Hematopoietic multipotent progenitor cell treated with erythropoietin and hydrocortisone succinate and interleukin-3 and kit ligand, for 17 days (in vitro differentiated cells): Measurements from ENCODE around the gene NLRX1.
"Not testable (repeated sequence)": the region's sequence is repeated elsewhere in the genome, so short reads cannot be mapped to it uniquely, and the experiment has no call there.

Source experiments
- DNase-seq: peaks from one replicate; pipeline ENCODE4 v3.0.0-alpha.2; 2015; ENCODE audit warnings: low spot score

NLRX1 gene

GRCh38 chr11:119168471-119169281, at the start of gene NLRX1:
Gene NLRX1, plus strand, starts transcription at chr11:119168725. Its CDS starts 2,679 bp downstream, at chr11:119171404.
- peak; percentile 77 for DNase-seq

GRCh38 chr11:119118946-119119345, 49.6 kb upstream of the NLRX1 start:
- DNase-seq: no peak

- DNase-seq: no peak
These were observed 47.9 kb upstream of the NLRX1 start for GRCh38 chr11:119120639-119121007.

- DNase-seq: peak; percentile 99
These were observed 47.3 kb upstream of the NLRX1 start, which contains the start of gene HINFP for GRCh38 chr11:119121008-119121810. Gene HINFP, plus strand, starts transcription at chr11:119121580. Its CDS starts 5,365 bp downstream, at chr11:119126945.

- no peak for DNase-seq
These were observed 46.8 kb upstream of the NLRX1 start for GRCh38 chr11:119121811-119122124.

GRCh38 chr11:119125821-119126220, 42.7 kb upstream of the NLRX1 start:
- no peak for DNase-seq

GRCh38 chr11:119126675-119127268, 41.8 kb upstream of the NLRX1 start:
- no peak for DNase-seq

DNA sequence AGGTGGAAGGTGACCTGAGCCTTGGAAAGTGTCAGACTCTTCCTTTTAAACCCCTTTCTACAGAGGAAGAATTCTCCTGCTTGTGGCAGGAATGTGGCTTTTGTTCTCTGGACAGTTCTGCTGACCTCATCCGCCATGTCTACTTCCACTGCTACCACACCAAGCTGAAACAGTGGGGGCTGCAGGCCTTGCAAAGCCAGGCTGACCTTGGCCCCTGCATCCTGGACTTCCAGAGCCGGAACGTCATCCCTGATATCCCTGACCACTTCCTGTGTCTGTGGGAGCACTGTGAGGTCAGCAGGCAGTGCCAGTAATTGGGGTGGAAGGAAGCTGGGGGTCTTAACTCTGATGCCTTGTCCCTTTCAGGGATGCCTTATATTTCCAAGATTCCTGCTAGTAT, 37.9 kb upstream of the NLRX1 start:
- no peak for DNase-seq

DNA sequence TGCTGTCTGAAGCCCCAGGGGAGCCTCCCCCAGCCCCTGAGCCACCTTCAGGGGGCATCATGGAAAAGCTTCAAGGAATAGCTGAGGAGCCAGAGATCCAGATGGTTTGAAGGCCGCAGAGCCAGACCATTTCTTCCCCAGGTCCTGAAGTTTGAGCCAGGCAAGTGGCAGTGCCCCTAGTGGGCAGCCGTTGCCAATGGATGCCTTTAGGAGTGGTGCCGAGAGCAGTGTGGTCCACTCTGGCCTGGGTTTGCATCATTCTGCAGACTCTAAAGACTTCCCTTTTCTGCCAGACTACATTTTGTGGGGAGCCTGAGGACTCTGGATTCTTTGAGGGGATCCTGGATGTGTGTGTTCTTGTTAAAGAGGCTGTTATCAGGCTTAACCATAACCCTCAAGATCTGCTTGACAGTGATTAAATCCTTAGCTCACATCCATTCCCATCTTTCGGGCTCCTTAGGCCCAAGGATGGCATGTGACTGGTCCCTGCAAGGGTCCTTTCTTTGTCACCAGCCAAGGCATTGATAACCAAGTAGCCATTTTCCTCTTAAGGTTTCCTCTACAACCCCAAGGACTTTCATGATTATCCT, 34.0 kb upstream of the NLRX1 start:
- peak; percentile 30 for DNase-seq

DNA sequence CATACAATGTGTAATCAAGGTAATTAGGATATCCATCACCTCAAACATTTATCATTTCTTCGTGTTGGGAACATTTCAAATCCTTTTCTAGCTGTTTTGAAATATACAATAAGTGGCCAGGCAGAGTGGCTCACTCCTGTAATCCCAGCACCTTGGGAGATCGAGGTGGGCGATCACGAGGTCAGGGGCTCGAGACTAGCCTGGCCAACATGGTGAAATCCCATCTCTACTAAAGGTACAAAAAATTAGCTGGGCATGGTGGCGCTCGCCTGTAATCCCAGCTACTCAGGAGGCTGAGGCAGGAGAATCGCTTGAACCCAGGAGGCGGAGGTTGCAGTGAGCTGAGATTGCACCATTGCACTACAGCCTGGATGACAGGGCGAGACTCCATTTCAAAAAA, 29.2 kb upstream of the NLRX1 start:
- DNase-seq: not testable (repeated sequence)

DNA sequence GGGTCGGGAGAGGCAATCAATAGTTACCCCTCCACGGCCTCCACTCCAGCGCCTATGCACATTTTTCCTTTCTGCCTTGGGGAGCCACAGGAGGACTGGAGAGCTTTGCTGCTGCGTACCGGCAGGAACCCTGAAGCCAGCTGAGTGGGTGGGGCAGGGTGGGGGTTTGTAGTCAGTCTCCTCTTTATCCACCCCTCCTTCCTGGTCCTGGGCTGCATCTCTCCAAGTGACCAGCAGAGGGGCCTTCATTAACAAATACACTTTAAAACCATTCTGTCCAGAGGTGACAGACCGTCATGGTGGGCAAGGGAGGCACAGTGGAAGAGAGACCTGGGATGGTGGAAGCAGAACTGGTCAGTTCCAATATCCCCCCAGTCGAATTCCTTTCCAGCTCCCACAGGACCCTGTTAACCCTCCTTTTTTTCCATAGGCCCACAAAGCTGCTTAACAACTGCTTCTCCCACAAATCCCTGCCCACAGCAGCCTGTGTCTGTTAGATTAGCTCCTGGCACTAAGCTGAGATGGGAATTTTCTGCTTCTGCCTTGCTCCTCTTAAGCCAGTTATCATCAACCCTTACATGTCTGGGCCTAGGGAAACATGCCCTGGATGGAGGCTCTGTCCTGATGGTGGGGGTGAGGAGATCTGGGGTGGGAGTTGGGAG, 23.6 kb upstream of the NLRX1 start:
- DNase-seq: peak; percentile 56

DNA sequence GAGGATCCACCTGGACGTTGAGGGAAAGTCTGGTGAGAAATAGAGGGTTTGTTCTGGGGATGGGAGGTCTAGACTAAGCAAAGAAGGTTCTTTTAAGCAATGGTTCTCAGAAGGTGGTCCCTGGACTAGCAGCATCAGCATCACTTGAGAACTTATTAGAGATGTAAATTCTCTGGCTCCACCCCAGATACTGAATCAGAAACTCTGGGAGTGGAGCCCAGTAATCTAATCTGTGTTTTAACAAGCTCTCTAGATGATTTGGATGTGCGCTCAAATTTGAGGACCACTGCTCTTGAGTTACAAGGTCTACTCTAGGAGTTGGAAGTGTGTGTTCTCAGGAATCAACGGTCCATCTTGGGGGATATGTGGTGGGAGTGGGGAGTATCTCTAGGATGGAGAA, 23.0 kb upstream of the NLRX1 start:
- no peak for DNase-seq

GRCh38 chr11:119147604-119148333, 20.8 kb upstream of the NLRX1 start:
- no peak for DNase-seq

- no peak for DNase-seq
These were observed 19.9 kb upstream of the NLRX1 start for GRCh38 chr11:119148720-119149017.

GRCh38 chr11:119149018-119149785, 19.3 kb upstream of the NLRX1 start, which contains the start of gene ABCG4:
Gene ABCG4, plus strand, starts transcription at chr11:119149052. Its CDS starts 914 bp downstream, at chr11:119149966.
- no peak for DNase-seq

GRCh38 chr11:119149786-119150275, 18.7 kb upstream of the NLRX1 start:
- no peak for DNase-seq

DNA sequence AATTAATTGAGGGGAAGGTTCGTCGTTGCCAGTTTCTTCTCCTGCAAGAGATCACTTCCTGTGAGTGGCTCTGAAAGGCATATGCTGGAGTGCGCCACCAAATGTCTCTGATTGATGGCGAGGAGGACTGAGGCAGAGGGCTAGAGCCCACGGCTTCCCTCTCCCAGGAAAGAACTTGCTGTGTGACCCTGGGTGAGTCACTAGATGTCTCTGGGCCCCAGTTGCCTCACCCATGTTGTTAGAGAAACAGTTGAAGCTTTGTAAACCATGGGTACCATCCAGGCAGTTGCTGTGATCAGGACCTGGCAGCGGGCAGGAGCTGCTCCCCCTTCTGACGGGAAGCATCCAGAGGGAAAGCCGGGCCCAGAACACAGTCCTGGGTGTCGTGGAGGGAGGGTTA, 16.5 kb upstream of the NLRX1 start:
- DNase-seq: no peak

DNA sequence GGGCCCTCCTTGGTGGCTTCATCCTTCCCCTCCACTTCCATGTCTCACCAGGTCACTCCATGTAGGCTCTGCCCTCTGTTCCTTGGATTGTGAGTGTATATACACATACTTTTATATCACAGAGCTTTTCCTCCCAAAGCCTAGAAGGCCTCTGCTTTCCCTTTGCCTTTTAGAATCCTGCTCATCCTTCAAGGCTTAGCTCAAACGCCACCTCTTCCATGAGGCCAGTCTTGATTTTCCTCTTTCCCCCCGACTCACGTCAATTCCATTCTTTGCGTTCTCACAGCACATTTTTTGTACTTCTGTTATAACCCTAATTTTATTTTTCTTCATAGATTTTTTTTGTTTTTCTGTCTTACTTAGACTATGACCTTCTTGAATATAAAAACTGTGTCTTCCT, 15.9 kb upstream of the NLRX1 start:
- no peak for DNase-seq

DNA sequence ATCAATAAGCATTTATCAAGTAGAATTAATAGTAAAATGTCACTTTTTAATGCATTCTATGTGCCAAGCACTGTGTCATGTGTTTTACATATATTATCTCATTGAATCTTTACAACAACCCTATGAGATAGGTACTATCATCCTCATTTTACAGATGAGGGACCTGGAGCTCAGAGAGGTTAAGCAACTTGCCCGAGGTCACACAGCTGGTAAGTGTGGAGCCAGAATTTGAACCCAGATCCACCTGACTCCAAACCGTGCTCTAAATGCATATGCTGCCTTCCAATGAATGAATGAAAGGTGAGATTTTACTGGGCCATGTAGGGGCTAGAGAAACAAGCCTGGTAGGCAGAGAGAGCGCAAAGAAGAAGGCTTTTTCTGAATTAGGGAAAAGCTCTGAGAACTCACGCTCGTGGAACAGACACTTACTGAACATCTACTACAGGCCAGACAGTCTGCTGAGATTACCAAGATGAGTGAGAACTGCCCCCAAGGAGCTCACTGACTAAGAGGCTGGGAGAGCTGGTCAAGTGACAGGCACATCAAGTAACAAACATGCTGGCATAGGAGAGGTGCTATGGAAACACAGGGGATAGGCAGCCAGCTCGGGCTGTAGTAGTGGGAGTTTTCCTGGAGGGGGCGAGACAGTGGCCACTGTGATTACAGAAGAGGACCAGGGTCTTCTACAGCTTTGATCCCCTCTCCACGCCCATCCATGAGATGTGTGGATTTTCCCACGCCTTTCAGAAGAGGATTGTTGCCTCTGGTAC, 15.3 kb upstream of the NLRX1 start:
- no peak for DNase-seq

- no peak for DNase-seq
These were observed 14.3 kb upstream of the NLRX1 start for GRCh38 chr11:119154178-119154577.
